H9 (cell line): ENCODE results near the gene ASB18. TPM values are rescaled to one million over a fixed set of nuclear protein-coding genes. Genes with fewer than 3 reads are reported as not detected.

Experiments used
- DNase-seq: peaks from one replicate; pipeline ENCODE4 v3.0.0-alpha.2; 2017
- H2AFZ ChIP-seq: one replicate; pipeline ENCODE4 v1.6.1; 2013; ENCODE audit warnings: mild to moderate bottlenecking, low read length, control low read depth, moderate library complexity
- H2AK5ac ChIP-seq: 2 replicates; pipeline ENCODE4 v1.6.1; 2013; ENCODE audit warnings: low read length, control low read depth, mixed read lengths; ENCODE audit not compliant: insufficient read length
- H2BK120ac ChIP-seq: one replicate; pipeline ENCODE4 v1.6.1; 2013; ENCODE audit warnings: low read depth, mild to moderate bottlenecking, low read length, control low read depth, inconsistent platforms; ENCODE audit not compliant: poor library complexity, severe bottlenecking
- H2BK12ac ChIP-seq: 2 replicates; pipeline ENCODE4 v1.6.1; 2013; ENCODE audit warnings: low read length, control low read depth, mixed read lengths, low read depth; ENCODE audit not compliant: insufficient read length
- H2BK15ac ChIP-seq: 2 replicates; pipeline ENCODE4 v1.6.1; 2013; ENCODE audit warnings: low read depth, low read length, control low read depth
- H2BK20ac ChIP-seq: one replicate; pipeline ENCODE4 v1.6.1; 2013; ENCODE audit warnings: low read depth, mild to moderate bottlenecking, low read length, control low read depth, inconsistent platforms; ENCODE audit not compliant: poor library complexity, severe bottlenecking
- H2BK5ac ChIP-seq: 2 replicates; pipeline ENCODE4 v1.6.1; 2013; ENCODE audit warnings: low read length, control low read depth, mixed read lengths; ENCODE audit not compliant: insufficient read length
- H3K14ac ChIP-seq: 2 replicates; pipeline ENCODE4 v1.6.1; 2013; ENCODE audit warnings: low read length, control low read depth; ENCODE audit not compliant: insufficient read depth
- H3K18ac ChIP-seq: 2 replicates; pipeline ENCODE4 v1.6.1; 2013; ENCODE audit warnings: low read depth, mild to moderate bottlenecking, mixed read lengths, low read length, control low read depth; ENCODE audit not compliant: insufficient read length
- H3K23ac ChIP-seq: 2 replicates; pipeline ENCODE4 v1.6.1; 2013; ENCODE audit warnings: low read length, control low read depth, mixed read lengths, low read depth; ENCODE audit not compliant: insufficient read length
- H3K23me2 ChIP-seq: 2 replicates; pipeline ENCODE4 v1.6.1; 2013; ENCODE audit warnings: low read depth, mild to moderate bottlenecking, mixed read lengths, low read length, control low read depth; ENCODE audit not compliant: insufficient read length, poor library complexity, severe bottlenecking
- H3K27ac ChIP-seq: 2 replicates; pipeline ENCODE4 v1.5.1; 2013; ENCODE audit warnings: low read length, control low read depth, mixed read lengths, low read depth; ENCODE audit not compliant: insufficient read length
- H3K27me3 ChIP-seq: 2 replicates; pipeline ENCODE4 v1.6.1; 2013; ENCODE audit warnings: low read length, control low read depth, inconsistent platforms; ENCODE audit not compliant: insufficient read depth
- H3K4ac ChIP-seq: 2 replicates; pipeline ENCODE4 v1.6.1; 2013; ENCODE audit warnings: low read depth, mild to moderate bottlenecking, control low read depth, inconsistent platforms, low read length, moderate library complexity
- H3K4me1 ChIP-seq: 2 replicates; pipeline ENCODE4 v1.6.1; 2013; ENCODE audit warnings: low read length, control low read depth, inconsistent platforms; ENCODE audit not compliant: insufficient read depth
- H3K4me2 ChIP-seq: 2 replicates; pipeline ENCODE4 v1.6.1; 2013; ENCODE audit warnings: low read length, control low read depth, mixed read lengths; ENCODE audit not compliant: insufficient read length, insufficient read depth
- H3K56ac ChIP-seq: 2 replicates; pipeline ENCODE4 v1.6.1; 2013; ENCODE audit warnings: low read depth, mild to moderate bottlenecking, mixed read lengths, low read length, control low read depth; ENCODE audit not compliant: insufficient read length
- H3K79me1 ChIP-seq: 2 replicates; pipeline ENCODE4 v1.6.1; 2013; ENCODE audit warnings: low read depth, mild to moderate bottlenecking, moderate library complexity, low read length, control low read depth, inconsistent platforms; ENCODE audit not compliant: insufficient read depth, poor library complexity, severe bottlenecking
- H3K79me2 ChIP-seq: 2 replicates; pipeline ENCODE4 v1.6.1; 2013; ENCODE audit warnings: low read length, control low read depth, inconsistent platforms; ENCODE audit not compliant: insufficient read depth
- H3K9ac ChIP-seq: 2 replicates; pipeline ENCODE4 v1.6.1; 2013; ENCODE audit warnings: low read length, control low read depth, mixed read lengths; ENCODE audit not compliant: insufficient read length; ENCODE audit errors: extremely low read depth
- H3K9me3 ChIP-seq: one replicate; pipeline ENCODE4 v1.6.1; 2013; ENCODE audit warnings: low read depth, low read length, inconsistent platforms; ENCODE audit not compliant: control insufficient read depth
- H3T11ph ChIP-seq: one replicate; pipeline ENCODE4 v1.6.1; 2013; ENCODE audit warnings: mild to moderate bottlenecking, low read length, control low read depth, inconsistent platforms
- H4K20me1 ChIP-seq: one replicate; pipeline ENCODE4 v1.6.1; 2013; ENCODE audit not compliant: control insufficient read depth, insufficient read length, insufficient read depth
- H4K5ac ChIP-seq: 2 replicates; pipeline ENCODE4 v1.6.1; 2013; ENCODE audit warnings: low read depth, mild to moderate bottlenecking, mixed read lengths, low read length, control low read depth; ENCODE audit not compliant: insufficient read length
- H4K8ac ChIP-seq: replicated peaks from 2 replicates; pipeline ENCODE4 v1.6.1; 2013; ENCODE audit warnings: low read length, control low read depth, mixed read lengths, low read depth; ENCODE audit not compliant: insufficient read length
- H4K91ac ChIP-seq: 2 replicates; pipeline ENCODE4 v1.6.1; 2013; ENCODE audit warnings: low read depth, mild to moderate bottlenecking, moderate library complexity, mixed read lengths, low read length, control low read depth; ENCODE audit not compliant: insufficient read length
- H3K27ac Mint-ChIP-seq, 3 experiments: 2 replicates in 2 of 3; 3 replicates in 1 of 3; pipeline ENCODE4 v1.8.0; 2020 to 2021; ENCODE audit warnings: mixed read lengths in 3 of 3, mild to moderate bottlenecking in 1 of 3, moderate library complexity in 1 of 3
- H3K27me3 Mint-ChIP-seq: 2 replicates; pipeline ENCODE4 v1.8.0; 2021; ENCODE audit warnings: low read depth, mild to moderate bottlenecking, moderate library complexity, mixed read lengths
- H3K36me3 Mint-ChIP-seq, 3 experiments: 2 replicates in 2 of 3; 3 replicates in 1 of 3; pipeline ENCODE4 v1.8.0; 2020 to 2021; ENCODE audit warnings: low read depth in 3 of 3, mixed read lengths in 3 of 3; ENCODE audit not compliant: insufficient read depth in 1 of 3
- H3K4me1 Mint-ChIP-seq, 2 experiments: 2 replicates each; pipeline ENCODE4 v1.8.0; 2020; ENCODE audit warnings: mixed read lengths in 2 of 2
- H3K4me3 Mint-ChIP-seq, 2 experiments: 2 replicates in 1 of 2; 3 replicates in 1 of 2; pipeline ENCODE4 v1.8.0; 2020 to 2021; ENCODE audit warnings: mild to moderate bottlenecking in 2 of 2, mixed read lengths in 2 of 2, moderate library complexity in 1 of 2
- H3K9me3 Mint-ChIP-seq, 2 experiments: 2 replicates in 1 of 2; 3 replicates in 1 of 2; pipeline ENCODE4 v1.8.0; 2020; ENCODE audit warnings: mild to moderate bottlenecking in 2 of 2, mixed read lengths in 2 of 2, moderate library complexity in 1 of 2
- WGBS: extraction: QIAGEN DNeasy Blood & Tissue Kit; methylation state at CpG from one replicate; pipeline ENCODE4 v1.1.7; 2013; ENCODE audit warnings: missing lambda C conversion rate, low lambda C conversion rate, mixed read lengths; ENCODE audit not compliant: insufficient read length; ENCODE audit errors: extremely low coverage; 5-methylcytosine and 5-hydroxymethylcytosine counted together
- total RNA-seq: library from RNA; stranded (reverse); gene quantifications from 2 replicates; pipeline ENCODE4 v1.2.1, GENCODE V29; 2021
- TF ChIP-seq, protein P1 (sequence below): fragments of 200-600 bp; sonication (generic); conservative IDR thresholded peaks from 3 replicates; pipeline ENCODE4 v1.8.0; 2021; ENCODE audit warnings: antibody characterized with exemption, mild to moderate bottlenecking

Gene ASB18
- total RNA-seq, 1 experiment from 2014 or later: not detected

DNA sequence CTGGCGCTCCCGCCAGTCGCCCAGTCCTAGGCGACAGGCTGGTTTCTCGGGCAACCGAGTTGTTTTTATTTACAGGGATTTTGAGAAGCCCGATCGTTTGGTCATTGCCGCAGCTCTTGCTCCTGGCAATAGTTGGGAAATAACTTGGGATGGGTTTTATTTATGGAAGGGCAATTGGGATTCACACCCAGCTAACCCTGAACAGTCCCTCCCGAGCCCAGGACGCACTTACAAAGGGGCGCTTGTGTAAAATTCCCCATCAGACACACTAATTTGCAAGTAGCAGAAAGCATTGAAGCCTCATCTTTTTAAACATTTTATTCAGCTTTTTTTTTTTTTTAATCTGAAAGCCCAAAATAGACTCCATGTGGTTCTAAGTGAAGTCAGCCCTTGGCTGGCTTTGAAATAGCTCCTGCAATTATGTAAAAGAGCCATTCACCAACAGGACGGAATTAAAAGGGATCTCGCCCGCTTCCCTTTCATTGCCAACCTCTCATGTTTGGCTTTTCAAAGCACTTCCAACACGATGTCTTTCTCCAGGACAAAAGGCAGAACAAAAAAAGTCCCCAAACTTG lies 92.4 kb downstream of the ASB18 start:
- Histone ChIP-seq H3K4me1 (peaks cover 19% of the 10 kb centered on the region), H3K27ac (no peak overlapping the region), H3K14ac (no peak overlapping the region), H4K20me1 (no peaks in the 10 kb centered on the region), H2BK12ac (no peak overlapping the region), H3K23me2 (peaks cover 27% of the 10 kb centered on the region), H3K23ac (no peak overlapping the region), H3K4ac (no peak overlapping the region), H2AFZ (no peak overlapping the region), H3K79me2 (no peaks in the 10 kb centered on the region), H2BK120ac (no peak overlapping the region), H3K27me3 (peaks cover 83% of the 10 kb centered on the region), H3K56ac (no peak overlapping the region), H3K79me1 (no peaks in the 10 kb centered on the region), H2BK15ac (no peak overlapping the region), H2AK5ac (no peak overlapping the region), H3K18ac (no peak overlapping the region), H2BK5ac (no peak overlapping the region), H4K5ac (no peak overlapping the region), H4K8ac (no peak overlapping the region), H3T11ph (no peak overlapping the region), H3K9me3 (no peaks in the 10 kb centered on the region), H3K4me2 (peak overlapping the region; percentile 62), H3K9ac (no peak overlapping the region), H2BK20ac (no peak overlapping the region), H4K91ac (no peak overlapping the region)
- Mint-ChIP-seq H3K4me3 (peak overlapping the region in 1 of 2 experiments; percentile 16; a peak in 3 of 5 replicates), H3K36me3 (peaks cover 0 to 2% (median 0%) of the 10 kb centered on the region in 3 experiments; a peak in 1 of 7 replicates), H3K9me3 (peaks cover 3 to 20% of the 10 kb centered on the region in 2 experiments; a peak in 3 of 5 replicates), H3K4me1 (peaks cover 45 to 53% of the 10 kb centered on the region in 2 experiments), H3K27ac (no peak overlapping the region), H3K27me3 (peaks cover 94% of the 10 kb centered on the region)
- TF ChIP-seq, protein P1, sequence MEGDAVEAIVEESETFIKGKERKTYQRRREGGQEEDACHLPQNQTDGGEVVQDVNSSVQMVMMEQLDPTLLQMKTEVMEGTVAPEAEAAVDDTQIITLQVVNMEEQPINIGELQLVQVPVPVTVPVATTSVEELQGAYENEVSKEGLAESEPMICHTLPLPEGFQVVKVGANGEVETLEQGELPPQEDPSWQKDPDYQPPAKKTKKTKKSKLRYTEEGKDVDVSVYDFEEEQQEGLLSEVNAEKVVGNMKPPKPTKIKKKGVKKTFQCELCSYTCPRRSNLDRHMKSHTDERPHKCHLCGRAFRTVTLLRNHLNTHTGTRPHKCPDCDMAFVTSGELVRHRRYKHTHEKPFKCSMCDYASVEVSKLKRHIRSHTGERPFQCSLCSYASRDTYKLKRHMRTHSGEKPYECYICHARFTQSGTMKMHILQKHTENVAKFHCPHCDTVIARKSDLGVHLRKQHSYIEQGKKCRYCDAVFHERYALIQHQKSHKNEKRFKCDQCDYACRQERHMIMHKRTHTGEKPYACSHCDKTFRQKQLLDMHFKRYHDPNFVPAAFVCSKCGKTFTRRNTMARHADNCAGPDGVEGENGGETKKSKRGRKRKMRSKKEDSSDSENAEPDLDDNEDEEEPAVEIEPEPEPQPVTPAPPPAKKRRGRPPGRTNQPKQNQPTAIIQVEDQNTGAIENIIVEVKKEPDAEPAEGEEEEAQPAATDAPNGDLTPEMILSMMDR: no peak
- no peak for DNase-seq
- no CpG with 5 or more reads among the region's 16 CpGs for WGBS
